Activated B cell treated with CpG ODN at 0.5 μM for 24 hours (primary cell): ENCODE measurements around the gene GNG12. TPM values are rescaled to one million over a fixed set of nuclear protein-coding genes. Genes with fewer than 3 reads are reported as not detected.

Source experiments
- ATAC-seq: fragments of 200-7000 bp; cut with Tn5 transposase; one replicate; pipeline ENCODE4 v1.10.0; 2021; ENCODE audit warnings: low read depth, mild to moderate bottlenecking, moderate library complexity
- CTCF ChIA-PET: fragments of 350-600 bp; sonication (Branson Sonifier 250); formaldehyde crosslinking; loops from one replicate; lab custom pipeline; 2021; ENCODE audit warnings: antibody characterized with exemption; lab: Charles Lee
- POLR2A ChIA-PET: fragments of 350-600 bp; sonication (Branson Sonifier 250); formaldehyde crosslinking; loops from one replicate; lab custom pipeline; 2021; ENCODE audit warnings: antibody characterized with exemption; lab: Charles Lee
- DNase-seq: peaks from one replicate; pipeline ENCODE4 v3.0.0; 2022
- H3K27ac Mint-ChIP-seq: one replicate; pipeline ENCODE4 v1.8.0; 2020; ENCODE audit warnings: mixed read lengths
- H3K27me3 Mint-ChIP-seq: one replicate; pipeline ENCODE4 v1.8.0; 2021; ENCODE audit warnings: mixed read lengths
- H3K36me3 Mint-ChIP-seq: one replicate; pipeline ENCODE4 v1.8.0; 2021; ENCODE audit warnings: low read depth, mixed read lengths
- H3K4me1 Mint-ChIP-seq: one replicate; pipeline ENCODE4 v1.8.0; 2021; ENCODE audit warnings: mixed read lengths
- H3K4me3 Mint-ChIP-seq: one replicate; pipeline ENCODE4 v1.8.0; 2020; ENCODE audit warnings: mild to moderate bottlenecking, mixed read lengths
- H3K9me3 Mint-ChIP-seq: one replicate; pipeline ENCODE4 v1.8.0; 2020; ENCODE audit warnings: mixed read lengths
- intact Hi-C: fragments of 100-400 bp; cut with micrococcal nuclease; formaldehyde crosslinking; loops from one replicate; pipeline ENCODE4 v1.15.1; 2024
- total RNA-seq: library from RNA; stranded (reverse); gene quantifications from 2 replicates; pipeline ENCODE4 v1.2.3, GENCODE V29; 2022
- TF ChIP-seq, protein P1 (sequence below): fragments of 200-600 bp; IDR thresholded peaks from one replicate; pipeline ENCODE4 v1.8.0; 2022; ENCODE audit warnings: antibody characterized with exemption, mild to moderate bottlenecking

The GNG12 gene
- total RNA-seq, 1 donor from 2014 or later = not detected

DNA sequence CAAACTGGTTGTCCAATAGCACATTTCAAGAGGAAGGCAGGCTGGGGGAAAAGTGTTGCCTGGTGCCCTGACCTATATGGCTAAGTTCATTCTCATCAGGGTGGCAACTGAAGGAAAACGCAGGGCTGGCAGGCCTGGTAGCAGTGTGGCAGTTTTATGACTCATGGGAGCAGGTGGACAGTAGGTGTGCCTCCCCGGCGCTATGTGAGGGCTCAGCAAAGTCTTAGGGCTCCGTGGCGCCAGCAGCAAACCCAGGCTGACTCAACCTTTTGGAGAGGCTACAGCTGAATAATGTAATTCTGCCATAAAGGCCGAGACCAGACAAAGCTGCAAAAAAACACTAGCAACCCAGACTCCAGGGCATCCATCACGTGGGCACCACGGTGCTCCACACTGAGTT lies 124.7 kb downstream of the GNG12 start:
- H3K9me3 Mint-ChIP-seq = no peaks in the 10 kb centered on the region
- no peak overlapping the region for H3K4me3 Mint-ChIP-seq

DNA sequence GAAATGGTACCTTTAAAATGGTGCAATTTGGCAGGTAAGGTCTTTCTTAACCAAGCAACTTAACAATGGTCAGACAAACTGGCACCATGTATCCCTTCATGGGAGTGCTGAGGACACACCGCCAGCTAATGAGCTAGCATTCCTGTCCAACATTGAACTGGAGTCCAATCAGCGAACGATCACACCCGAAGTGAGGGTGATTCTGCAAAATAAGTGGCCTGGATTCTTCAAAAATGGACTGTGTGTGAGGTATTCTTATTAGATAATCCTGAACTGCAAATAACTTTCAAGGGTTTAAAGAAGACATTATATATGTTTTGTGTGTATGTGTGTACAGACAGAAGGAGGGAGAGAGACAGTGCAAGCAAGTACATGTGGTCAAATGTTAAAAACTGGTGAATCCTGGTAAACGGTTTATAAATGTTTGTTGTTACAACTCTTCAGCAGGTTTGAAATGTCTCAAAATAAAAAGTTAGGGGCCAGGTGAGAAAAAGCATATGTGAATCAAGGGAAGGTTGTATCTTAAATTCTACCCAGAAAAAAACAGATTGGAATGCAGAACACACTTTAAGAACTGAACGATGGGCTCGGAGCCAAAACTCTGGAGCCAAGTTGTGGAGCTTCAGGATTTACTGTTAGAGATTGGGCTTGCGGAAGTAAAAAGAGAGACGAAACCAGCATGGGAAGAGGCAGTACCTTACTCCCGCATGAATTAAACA lies 127.4 kb downstream of the GNG12 start:
- Mint-ChIP-seq H3K27ac (no peak overlapping the region), H3K36me3 (no peaks in the 10 kb centered on the region), H3K4me3 (no peak overlapping the region), H3K27me3 (no peaks in the 10 kb centered on the region), H3K4me1 (no peaks in the 10 kb centered on the region), H3K9me3 (no peaks in the 10 kb centered on the region)
- intact Hi-C loops = no loop called here
- DNase-seq (no peak), ATAC-seq (no peak)
- TF ChIP-seq, protein P1, sequence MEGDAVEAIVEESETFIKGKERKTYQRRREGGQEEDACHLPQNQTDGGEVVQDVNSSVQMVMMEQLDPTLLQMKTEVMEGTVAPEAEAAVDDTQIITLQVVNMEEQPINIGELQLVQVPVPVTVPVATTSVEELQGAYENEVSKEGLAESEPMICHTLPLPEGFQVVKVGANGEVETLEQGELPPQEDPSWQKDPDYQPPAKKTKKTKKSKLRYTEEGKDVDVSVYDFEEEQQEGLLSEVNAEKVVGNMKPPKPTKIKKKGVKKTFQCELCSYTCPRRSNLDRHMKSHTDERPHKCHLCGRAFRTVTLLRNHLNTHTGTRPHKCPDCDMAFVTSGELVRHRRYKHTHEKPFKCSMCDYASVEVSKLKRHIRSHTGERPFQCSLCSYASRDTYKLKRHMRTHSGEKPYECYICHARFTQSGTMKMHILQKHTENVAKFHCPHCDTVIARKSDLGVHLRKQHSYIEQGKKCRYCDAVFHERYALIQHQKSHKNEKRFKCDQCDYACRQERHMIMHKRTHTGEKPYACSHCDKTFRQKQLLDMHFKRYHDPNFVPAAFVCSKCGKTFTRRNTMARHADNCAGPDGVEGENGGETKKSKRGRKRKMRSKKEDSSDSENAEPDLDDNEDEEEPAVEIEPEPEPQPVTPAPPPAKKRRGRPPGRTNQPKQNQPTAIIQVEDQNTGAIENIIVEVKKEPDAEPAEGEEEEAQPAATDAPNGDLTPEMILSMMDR = no peak
- POLR2A ChIA-PET = no interaction called here
- CTCF ChIA-PET = no interaction called here

More for the DNA sequence above, 124.7 kb downstream of the GNG12 start:
- Mint-ChIP-seq H3K4me1 (peaks cover 4% of the 10 kb centered on the region), H3K27ac (no peak overlapping the region), H3K36me3 (no peaks in the 10 kb centered on the region), H3K27me3 (no peaks in the 10 kb centered on the region)
- TF ChIP-seq, protein P1 = no peak
- ATAC-seq (no peak), DNase-seq (no peak)
- intact Hi-C loops = no loop called here
- CTCF ChIA-PET = no interaction called here
- POLR2A ChIA-PET = no interaction called here

DNA sequence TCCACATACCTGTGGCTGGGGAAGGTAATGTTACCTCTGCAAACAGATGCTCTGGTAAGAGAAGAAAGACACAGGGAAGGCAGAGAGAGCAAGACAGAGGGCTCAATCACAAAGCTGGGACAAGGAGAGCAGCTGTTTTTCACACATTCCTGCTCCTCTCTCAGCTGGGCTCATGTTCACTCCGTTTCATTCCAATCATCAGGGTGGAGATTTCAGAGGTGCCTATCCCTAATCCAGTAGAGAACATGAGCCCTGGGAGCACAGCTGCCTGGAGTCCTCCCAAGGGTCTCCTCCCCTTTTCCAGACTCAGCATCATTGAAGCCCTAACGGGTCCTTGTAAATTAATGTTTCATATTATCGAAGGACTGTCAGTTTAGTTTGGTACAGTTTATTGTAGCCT lies 128.9 kb downstream of the GNG12 start:
- DNase-seq (no peak), ATAC-seq (no peak)
- no peak overlapping the region for H3K27ac Mint-ChIP-seq
- no peaks in the 10 kb centered on the region for H3K9me3 Mint-ChIP-seq
- H3K4me3 Mint-ChIP-seq = no peak overlapping the region
- ChIA-PET POLR2A (no interaction called here), CTCF (no interaction called here)
- no peaks in the 10 kb centered on the region for H3K36me3 Mint-ChIP-seq
- H3K4me1 Mint-ChIP-seq = no peaks in the 10 kb centered on the region
- TF ChIP-seq, protein P1 = no peak
- intact Hi-C loops = no loop called here
- H3K27me3 Mint-ChIP-seq = no peaks in the 10 kb centered on the region

DNA sequence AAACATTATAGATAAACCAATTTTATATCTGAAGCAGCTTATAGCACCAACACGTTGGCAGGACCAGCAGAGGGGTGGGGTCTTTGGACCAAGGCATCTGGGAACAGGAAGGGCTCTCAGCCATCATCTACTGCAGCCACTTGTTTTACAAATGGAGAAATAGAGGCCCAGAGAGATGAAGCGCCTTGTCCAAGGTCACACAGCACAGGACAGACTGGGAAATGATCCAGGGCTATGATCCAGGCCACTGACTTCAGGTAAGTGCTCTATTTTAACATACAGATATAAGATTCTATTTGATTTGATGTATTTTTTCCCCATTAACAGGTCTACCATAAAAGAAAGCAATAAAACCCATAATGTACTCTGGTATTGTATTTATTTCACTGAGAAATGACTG lies 131.4 kb downstream of the GNG12 start:
- no peaks in the 10 kb centered on the region for H3K36me3 Mint-ChIP-seq
- ATAC-seq = no peak
- H3K27me3 Mint-ChIP-seq = no peaks in the 10 kb centered on the region
- ChIA-PET CTCF (no interaction called here), POLR2A (no interaction called here)
- TF ChIP-seq, protein P1 = no peak
- H3K4me3 Mint-ChIP-seq = no peak overlapping the region
- H3K27ac Mint-ChIP-seq = no peak overlapping the region
- no peaks in the 10 kb centered on the region for H3K4me1 Mint-ChIP-seq
- DNase-seq = no peak
- intact Hi-C loops = no loop called here
- no peaks in the 10 kb centered on the region for H3K9me3 Mint-ChIP-seq

DNA sequence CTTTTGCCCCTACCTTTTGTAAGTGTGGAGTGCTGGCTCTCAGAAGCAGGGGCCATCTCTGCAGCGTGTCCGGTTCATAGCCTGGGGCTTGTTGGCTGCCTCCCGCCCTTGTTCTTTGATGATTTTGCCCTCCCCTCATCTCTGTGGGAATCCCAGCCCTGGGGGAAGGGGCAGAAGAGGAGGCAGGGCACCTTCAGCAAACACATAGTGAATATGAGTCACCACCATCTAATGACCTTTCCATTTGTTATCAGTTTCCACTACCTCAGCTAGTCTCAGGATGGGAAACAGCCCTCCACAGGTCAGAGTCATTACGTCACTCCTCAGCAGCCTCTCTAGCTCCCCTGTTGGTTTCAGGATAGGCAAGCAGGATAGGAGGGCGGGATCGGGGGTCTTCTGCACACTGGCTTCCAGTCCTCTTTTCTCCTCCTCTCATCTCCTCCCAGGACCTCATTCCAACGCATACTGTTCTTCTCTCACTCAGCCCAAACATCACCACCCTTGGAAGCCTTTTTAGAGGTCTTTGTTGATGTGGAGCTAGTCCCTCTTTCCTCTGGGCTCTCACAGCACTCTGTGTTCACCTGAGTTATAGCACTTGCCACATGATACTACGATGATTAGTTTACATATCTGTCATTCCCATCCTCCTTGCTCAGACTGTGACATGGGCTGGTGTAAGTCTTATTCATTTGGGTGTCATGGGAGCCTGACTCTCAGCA lies 132.4 kb downstream of the GNG12 start:
- Mint-ChIP-seq H3K27me3 (no peaks in the 10 kb centered on the region), H3K4me1 (no peaks in the 10 kb centered on the region), H3K36me3 (no peaks in the 10 kb centered on the region), H3K4me3 (no peak overlapping the region), H3K9me3 (no peaks in the 10 kb centered on the region), H3K27ac (no peak overlapping the region)
- ChIA-PET CTCF (interaction anchor here (0.6 kb wide), 1 partner anchor 318 kb away, joined by 3 read pairs; no protein-coding TSS in a partner anchor), POLR2A (no interaction called here)
- TF ChIP-seq, protein P1 = no peak
- intact Hi-C loops = no loop called here
- DNase-seq (no peak), ATAC-seq (no peak)
